A549 (cell line): ENCODE results near the gene KATNIP.

Experiments used
- CBX2 ChIP-seq: fragments of 200-600 bp; sonication (generic); IDR thresholded peaks from 2 replicates; pipeline ENCODE4 v1.6.1; 2016; ENCODE audit warnings: low read depth, mild to moderate bottlenecking, borderline replicate concordance
- CTCF ChIP-seq: fragments of >200 bp; sonication (Bioruptor Twin); formaldehyde crosslinking; IDR thresholded peaks from 3 replicates; pipeline ENCODE4 v1.5.1; 2016
- ESRRA ChIP-seq: fragments of 150-350 bp; IDR thresholded peaks from 2 replicates; pipeline ENCODE4 v1.6.1; 2014; ENCODE audit warnings: mild to moderate bottlenecking, low read length, borderline replicate concordance
- POLR2A ChIP-seq: IDR thresholded peaks from 2 replicates; pipeline ENCODE4 v1.6.1; 2012; ENCODE audit warnings: mild to moderate bottlenecking, low read length
- REST ChIP-seq: fragments of 200-600 bp; sonication (generic); IDR thresholded peaks from 2 replicates; pipeline ENCODE4 v1.6.1; 2016; ENCODE audit warnings: antibody characterized with exemption, mild to moderate bottlenecking, moderate library complexity
- RNF2 ChIP-seq: fragments of 200-600 bp; sonication (generic); IDR thresholded peaks from 2 replicates; pipeline ENCODE4 v1.6.1; 2016; ENCODE audit warnings: low read depth, mild to moderate bottlenecking, antibody characterized with exemption, moderate library complexity, borderline replicate concordance
- USF2 ChIP-seq: fragments of 450-650 bp; IDR thresholded peaks from 2 replicates; pipeline ENCODE4 v1.6.1; 2014; ENCODE audit warnings: antibody characterized with exemption

- TF ChIP-seq POLR2A = peak; percentile 77
- no peak for TF ChIP-seq CTCF
- no peak for TF ChIP-seq ESRRA
- no peak for TF ChIP-seq REST
- TF ChIP-seq USF2 = no peak
- TF ChIP-seq RNF2 = no peak
- no peak for TF ChIP-seq CBX2
These were observed at the start of gene KATNIP, which contains the start of gene GTF3C1 for GRCh38 chr16:27549746-27550581.
